Measurements from ENCODE around the gene DGKD.

Gene DGKD

DNA sequence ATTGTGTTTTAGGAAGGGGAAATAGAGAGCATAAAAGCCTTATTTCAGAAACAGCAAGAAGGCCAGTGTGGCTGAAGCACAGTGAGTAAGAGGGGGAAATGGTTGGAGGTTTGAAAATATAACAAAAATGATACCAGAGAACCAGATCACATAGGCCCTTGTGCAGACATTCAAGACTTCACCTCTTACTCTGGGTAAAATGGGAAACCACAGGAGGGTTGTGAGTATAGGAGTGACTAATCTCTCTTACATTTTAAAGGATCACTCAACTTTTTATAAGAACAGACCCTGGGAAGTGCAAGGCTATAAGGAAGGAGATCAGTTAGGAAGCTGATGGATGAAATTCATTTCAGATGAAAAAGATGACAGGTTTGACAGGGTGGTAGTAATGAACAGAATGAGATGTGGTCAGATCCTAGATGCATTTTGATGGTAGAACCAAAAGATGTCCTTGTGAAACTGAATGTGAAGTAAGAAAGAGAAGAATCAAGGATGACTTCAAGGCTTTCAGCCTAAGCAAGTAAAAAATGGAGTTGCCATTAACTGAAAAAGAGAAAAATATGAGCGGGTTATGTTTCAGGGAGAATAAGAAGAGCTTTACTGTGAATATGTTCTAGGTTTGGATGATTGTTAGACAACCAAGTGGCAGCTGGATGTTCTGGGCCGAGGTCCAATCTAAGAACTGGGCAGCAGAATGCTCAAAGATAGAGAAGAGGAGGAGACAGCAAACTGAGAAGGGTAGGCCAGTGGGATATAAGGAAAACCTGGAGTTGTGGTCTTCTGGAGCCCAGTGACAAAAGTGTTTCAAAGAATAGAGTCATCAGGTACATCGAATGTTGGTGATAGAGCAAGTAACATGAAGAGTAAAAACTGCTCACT, 147.1 kb downstream of the DGKD start:
- ChIA-PET POLR2A (interaction anchor here (0.6 kb wide), 2 partner anchors 10 to 157 kb away, joined by 3 read pairs; no protein-coding TSS in a partner anchor), CTCF (no interaction called here)
- WGBS (ENCODE audit: insufficient coverage) = 97% methylated on average over 3 of the region's 3 CpGs
- no peak for DNase-seq
- peaks cover 5 to 34% (median 8%) of the 10 kb centered on the region in 5 experiments for H3K9me3 ChIP-seq (ENCODE audit: control extremely low read depth in 1 of 5, control insufficient read depth in 4 of 5, insufficient read depth in 2 of 5, low read depth in 1 of 5, low read length in 4 of 5)
- H3K36me3 ChIP-seq (ENCODE audit: control insufficient read depth in 4 of 4, insufficient read depth in 4 of 4, low read length in 3 of 4) = peaks cover 4 to 35% (median 17%) of the 10 kb centered on the region in 4 experiments
- no peaks in the 10 kb centered on the region for H3K27me3 ChIP-seq (replicated peaks in 2 of 5; ENCODE audit: control insufficient read depth in 4 of 5, insufficient read depth in 5 of 5, low read length in 4 of 5)
- peaks cover 0 to 20% (median 6%) of the 10 kb centered on the region in 4 experiments for H3K4me1 ChIP-seq (ENCODE audit: control extremely low read depth in 1 of 4, control insufficient read depth in 4 of 4, insufficient read depth in 4 of 4, low read length in 3 of 4)
- H3K4me3 ChIP-seq (ENCODE audit: control insufficient read depth in 1 of 7, extremely low read depth in 1 of 7, insufficient read depth in 4 of 7, low read depth in 2 of 7, low read length in 6 of 7) = no peak overlapping the region
- no peak overlapping the region for H3K27ac ChIP-seq (ENCODE audit: insufficient read depth in 1 of 2, low read depth in 1 of 2, low read length in 2 of 2, poor library complexity in 1 of 2, severe bottlenecking in 2 of 2)

DNA sequence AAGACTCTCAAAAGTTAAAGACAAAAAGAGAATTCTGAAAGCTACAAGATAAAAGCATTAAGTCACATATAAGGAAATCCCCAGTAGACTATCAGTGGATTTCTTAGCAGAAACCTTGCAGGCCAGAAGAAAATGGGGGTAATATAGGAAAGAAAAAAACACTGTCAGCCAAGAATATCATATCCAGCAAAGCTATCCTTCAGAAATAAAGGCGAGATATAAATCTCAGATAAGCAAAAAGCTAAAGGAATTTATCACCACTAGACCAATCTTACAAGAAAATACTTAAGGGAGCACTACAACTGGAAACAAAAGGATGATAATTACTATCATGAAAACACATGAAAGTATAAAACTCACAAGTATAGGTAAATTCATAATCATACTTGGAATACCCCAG, 149.2 kb downstream of the DGKD start:
- peaks cover 0 to 6% (median 0%) of the 10 kb centered on the region in 4 experiments for H3K4me1 ChIP-seq (ENCODE audit: control extremely low read depth in 1 of 4, control insufficient read depth in 4 of 4, insufficient read depth in 4 of 4, low read length in 3 of 4)
- H3K9me3 ChIP-seq (ENCODE audit: control extremely low read depth in 1 of 5, control insufficient read depth in 4 of 5, insufficient read depth in 2 of 5, low read depth in 1 of 5, low read length in 4 of 5) = peaks cover 5 to 36% (median 8%) of the 10 kb centered on the region in 5 experiments
- ChIA-PET POLR2A (no interaction called here), CTCF (no interaction called here)
- no peak overlapping the region for H3K4me3 ChIP-seq (ENCODE audit: control insufficient read depth in 1 of 7, extremely low read depth in 1 of 7, insufficient read depth in 4 of 7, low read depth in 2 of 7, low read length in 6 of 7)
- H3K27me3 ChIP-seq (replicated peaks in 2 of 5; ENCODE audit: control insufficient read depth in 4 of 5, insufficient read depth in 5 of 5, low read length in 4 of 5) = no peaks in the 10 kb centered on the region
- no peak overlapping the region for H3K27ac ChIP-seq (ENCODE audit: insufficient read depth in 1 of 2, low read depth in 1 of 2, low read length in 2 of 2, poor library complexity in 1 of 2, severe bottlenecking in 2 of 2)
- WGBS (ENCODE audit: insufficient coverage) = no CpG with 5 or more reads among the region's 1 CpG
- peaks cover 4 to 44% (median 19%) of the 10 kb centered on the region in 4 experiments for H3K36me3 ChIP-seq (ENCODE audit: control insufficient read depth in 4 of 4, insufficient read depth in 4 of 4, low read length in 3 of 4)
- peak in 2 of 3 donors; percentile 27 to 42 for DNase-seq

DNA sequence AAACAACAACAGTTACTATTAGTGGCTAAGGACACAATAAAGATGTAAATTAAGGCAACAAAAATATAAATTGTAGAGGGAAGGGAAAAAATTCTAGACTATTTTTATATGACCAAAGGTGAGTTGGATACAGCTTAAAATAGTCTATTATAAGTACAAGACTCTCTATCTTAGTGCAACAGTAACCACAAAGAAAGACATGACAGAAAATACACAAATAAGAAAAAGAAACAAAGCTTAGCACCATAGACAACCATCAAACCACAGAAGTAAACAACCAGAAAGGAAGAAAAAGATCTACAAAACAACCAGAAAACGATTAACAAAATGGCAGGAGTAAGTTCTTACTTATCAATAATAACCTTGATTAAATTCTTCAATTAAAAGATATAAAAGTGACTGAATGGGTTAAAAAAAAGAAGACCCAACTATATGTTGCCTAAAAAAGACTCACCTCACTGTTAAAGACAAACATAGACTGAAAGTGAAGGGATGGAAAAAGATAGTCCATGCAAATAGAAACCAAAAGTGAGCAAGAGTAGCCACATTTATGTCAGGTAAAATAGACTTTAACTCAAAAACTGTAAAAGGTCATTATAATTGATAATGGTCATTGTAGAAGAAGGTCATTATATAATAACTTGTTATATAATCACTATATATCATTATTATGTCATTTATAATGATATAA, 149.8 kb downstream of the DGKD start:
- CTCF ChIA-PET = no interaction called here
- Histone ChIP-seq H3K4me3 (ENCODE audit: control insufficient read depth in 1 of 7, extremely low read depth in 1 of 7, insufficient read depth in 4 of 7, low read depth in 2 of 7, low read length in 6 of 7) (no peak overlapping the region), H3K27me3 (replicated peaks in 2 of 5; ENCODE audit: control insufficient read depth in 4 of 5, insufficient read depth in 5 of 5, low read length in 4 of 5) (no peaks in the 10 kb centered on the region), H3K4me1 (ENCODE audit: control extremely low read depth in 1 of 4, control insufficient read depth in 4 of 4, insufficient read depth in 4 of 4, low read length in 3 of 4) (peaks cover 0 to 6% (median 0%) of the 10 kb centered on the region in 4 experiments), H3K27ac (ENCODE audit: insufficient read depth in 1 of 2, low read depth in 1 of 2, low read length in 2 of 2, poor library complexity in 1 of 2, severe bottlenecking in 2 of 2) (no peak overlapping the region), H3K36me3 (ENCODE audit: control insufficient read depth in 4 of 4, insufficient read depth in 4 of 4, low read length in 3 of 4) (peaks cover 4 to 46% (median 19%) of the 10 kb centered on the region in 4 experiments), H3K9me3 (ENCODE audit: control extremely low read depth in 1 of 5, control insufficient read depth in 4 of 5, insufficient read depth in 2 of 5, low read depth in 1 of 5, low read length in 4 of 5) (peaks cover 5 to 36% (median 8%) of the 10 kb centered on the region in 5 experiments)
- DNase-seq = no peak
- POLR2A ChIA-PET = no interaction called here
- no CpG with 5 or more reads among the region's 1 CpG for WGBS (ENCODE audit: insufficient coverage)

DNA sequence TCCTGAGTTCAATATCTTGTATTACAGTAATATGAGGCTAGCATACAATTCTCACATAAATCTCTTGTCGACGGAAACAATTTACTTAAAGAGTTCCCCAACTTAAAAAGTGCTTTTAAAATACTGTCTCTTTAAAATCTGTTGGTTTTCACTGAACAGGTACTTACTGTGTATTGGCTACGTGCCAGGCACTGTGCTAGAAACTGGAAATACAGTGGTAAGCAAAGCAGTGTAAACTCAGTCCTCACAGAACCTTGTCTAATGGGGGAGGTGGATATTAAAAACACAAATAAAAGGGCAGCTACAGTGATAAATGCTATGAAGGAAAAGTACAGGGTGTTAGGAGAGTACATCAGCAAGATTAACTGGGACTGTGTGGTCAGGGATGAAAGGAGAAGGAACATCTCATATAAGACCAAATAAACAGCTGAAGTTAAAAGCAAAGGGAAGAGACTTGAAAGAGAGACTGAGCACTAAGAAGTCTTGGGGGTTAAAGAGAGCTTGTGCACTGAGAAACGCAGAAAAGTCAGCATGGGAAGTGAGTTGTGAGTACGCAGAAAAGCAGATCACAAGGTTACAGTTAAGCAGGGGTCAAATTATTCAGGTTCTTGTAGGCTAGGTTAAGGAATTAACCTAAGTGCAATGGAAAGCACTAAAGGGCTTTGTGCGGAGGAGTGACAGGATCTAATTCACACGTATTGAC, 159.8 kb downstream of the DGKD start:
- CTCF ChIA-PET = no interaction called here
- POLR2A ChIA-PET = interaction anchor here (0.6 kb wide), 1 partner anchor 593 kb away, joined by 3 read pairs; no protein-coding TSS in a partner anchor
- Histone ChIP-seq H3K27ac (ENCODE audit: insufficient read depth in 1 of 2, low read depth in 1 of 2, low read length in 2 of 2, poor library complexity in 1 of 2, severe bottlenecking in 2 of 2) (no peak overlapping the region), H3K36me3 (ENCODE audit: control insufficient read depth in 4 of 4, insufficient read depth in 4 of 4, low read length in 3 of 4) (peaks cover 0 to 8% (median 3%) of the 10 kb centered on the region in 4 experiments), H3K9me3 (ENCODE audit: control extremely low read depth in 1 of 5, control insufficient read depth in 4 of 5, insufficient read depth in 2 of 5, low read depth in 1 of 5, low read length in 4 of 5) (no peaks in the 10 kb centered on the region), H3K4me3 (ENCODE audit: control insufficient read depth in 1 of 7, extremely low read depth in 1 of 7, insufficient read depth in 4 of 7, low read depth in 2 of 7, low read length in 6 of 7) (no peak overlapping the region), H3K27me3 (replicated peaks in 2 of 5; ENCODE audit: control insufficient read depth in 4 of 5, insufficient read depth in 5 of 5, low read length in 4 of 5) (no peaks in the 10 kb centered on the region), H3K4me1 (ENCODE audit: control extremely low read depth in 1 of 4, control insufficient read depth in 4 of 4, insufficient read depth in 4 of 4, low read length in 3 of 4) (no peaks in the 10 kb centered on the region)
- WGBS (ENCODE audit: insufficient coverage) = 100% methylated on average over 3 of the region's 7 CpGs
- peak in 1 of 3 donors; percentile 3 for DNase-seq

- Histone ChIP-seq H3K4me1 (ENCODE audit: control extremely low read depth in 1 of 4, control insufficient read depth in 4 of 4, insufficient read depth in 4 of 4, low read length in 3 of 4) (peaks cover 0 to 4% (median 0%) of the 10 kb centered on the region in 4 experiments), H3K27ac (ENCODE audit: insufficient read depth in 1 of 2, low read depth in 1 of 2, low read length in 2 of 2, poor library complexity in 1 of 2, severe bottlenecking in 2 of 2) (no peak overlapping the region), H3K4me3 (ENCODE audit: control insufficient read depth in 1 of 7, extremely low read depth in 1 of 7, insufficient read depth in 4 of 7, low read depth in 2 of 7, low read length in 6 of 7) (no peak overlapping the region), H3K36me3 (ENCODE audit: control insufficient read depth in 4 of 4, insufficient read depth in 4 of 4, low read length in 3 of 4) (peaks cover 4 to 23% (median 11%) of the 10 kb centered on the region in 4 experiments), H3K9me3 (ENCODE audit: control extremely low read depth in 1 of 5, control insufficient read depth in 4 of 5, insufficient read depth in 2 of 5, low read depth in 1 of 5, low read length in 4 of 5) (no peaks in the 10 kb centered on the region), H3K27me3 (replicated peaks in 2 of 5; ENCODE audit: control insufficient read depth in 4 of 5, insufficient read depth in 5 of 5, low read length in 4 of 5) (no peaks in the 10 kb centered on the region)
- ChIA-PET CTCF (no interaction called here), POLR2A (no interaction called here)
- no peak for DNase-seq
- WGBS (ENCODE audit: insufficient coverage) = no CpG with 5 or more reads among the region's 3 CpGs
Observed at GRCh38 chr2:233519787-233520611, 165.7 kb downstream of the DGKD start.
